Gastroesophageal sphincter (tissue), 3 donors: ENCODE data around the gene OGFR.

Experiments used
- CTCF ChIP-seq, 4 experiments: fragments of 200-600 bp in 2 of 4; fragments of 450-650 bp in 2 of 4; sonication (generic) in 1 of 4; IDR thresholded peaks; one replicate each; pipeline ENCODE4 v1.5.1; 2017 to 2019; ENCODE audit warnings: antibody characterized with exemption in 4 of 4, mild to moderate bottlenecking in 2 of 4, moderate library complexity in 2 of 4
- EP300 ChIP-seq: sonication (generic); formaldehyde crosslinking; IDR thresholded peaks from one replicate; pipeline ENCODE4 v1.6.1; 2017; ENCODE audit warnings: antibody characterized with exemption, mild to moderate bottlenecking

GRCh38 chr20:62775206-62775605, 29.4 kb upstream of the OGFR start:
- TF ChIP-seq CTCF (IDR thresholded peaks at IDR 0.05) = no peak
- TF ChIP-seq EP300 = no peak
